ENCODE results near the gene ASIC3.
"Not testable (repeated sequence)": the region's sequence is repeated elsewhere in the genome, so short reads cannot be mapped to it uniquely, and the experiment has no call there.

ASIC3 gene

DNA sequence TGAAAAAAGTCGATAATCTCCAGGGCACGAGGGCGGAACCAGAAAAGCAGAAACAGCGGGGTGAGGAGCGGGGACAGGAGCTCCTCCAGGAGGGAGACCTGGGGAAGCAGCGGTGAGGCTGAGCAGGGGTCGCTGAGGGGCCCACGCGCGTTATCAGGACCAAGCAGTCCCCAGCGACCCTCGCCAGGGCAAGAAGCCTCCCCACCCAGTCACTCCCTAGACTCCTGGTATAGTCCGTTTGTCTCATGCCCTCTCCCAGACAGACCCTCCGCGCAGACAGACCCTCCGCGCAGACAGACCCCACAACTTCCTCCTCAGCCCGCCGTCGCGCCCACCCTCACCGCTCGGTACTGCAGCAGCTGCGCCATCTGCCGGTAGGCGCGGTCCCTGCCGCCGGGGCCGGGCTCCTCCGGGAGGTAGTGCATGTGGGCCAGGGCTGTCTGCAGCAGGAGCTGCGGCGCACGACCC lies 30.3 kb upstream of the ASIC3 start:
- Mint-ChIP-seq H3K27me3 (peaks cover 51% of the 10 kb centered on the region), H3K4me1 (peaks cover 68% of the 10 kb centered on the region), H3K9me3 (no peaks in the 10 kb centered on the region), H3K4me3 (peak overlapping the region; percentile 74), H3K36me3 (peaks cover 14% of the 10 kb centered on the region), H3K27ac (peak overlapping the region; percentile 68)
- CTCF ChIA-PET = interaction anchor here (0.6 to 4.6 kb wide), 27 partner anchors 9 to 372 kb away, joined by 3 to 47 read pairs (median 4); partner anchors contain the start of genes ABCB8 and NOS3
- peak; percentile 86 for DNase-seq

DNA sequence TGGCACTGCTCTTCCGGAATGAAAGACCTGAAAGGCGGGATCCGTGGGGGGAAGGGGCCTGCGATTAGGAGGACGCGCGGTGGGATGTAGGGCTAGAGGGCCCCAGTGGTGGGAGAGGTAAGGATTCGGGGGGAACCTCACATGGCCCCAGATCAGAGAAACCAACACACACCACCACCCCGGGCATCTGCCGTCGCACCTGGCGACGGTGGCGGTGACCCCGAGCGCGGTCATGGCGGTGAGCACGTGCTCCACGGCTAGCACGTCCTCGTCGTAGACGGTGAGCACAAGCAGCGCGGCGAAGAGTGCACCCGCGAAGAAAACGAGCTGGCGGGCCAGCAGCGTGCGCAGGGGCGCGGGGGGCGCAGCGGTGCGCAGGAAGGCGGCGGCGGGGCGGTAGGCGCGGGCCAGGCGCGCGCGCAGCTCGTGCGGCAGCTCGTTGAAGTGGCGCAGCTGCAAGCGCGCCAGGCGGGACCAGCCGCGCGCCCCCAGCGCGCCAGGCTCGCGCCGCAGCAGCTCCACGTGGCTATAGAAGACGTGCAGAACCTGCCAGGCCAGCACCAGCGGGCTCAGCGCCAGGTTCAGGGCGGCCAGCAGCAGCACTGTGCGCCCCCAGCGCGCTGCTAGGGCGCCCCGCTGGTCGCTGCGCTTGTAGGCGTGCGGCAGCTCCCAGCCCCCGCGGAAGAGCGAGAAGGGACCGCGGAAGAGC lies 29.8 kb upstream of the ASIC3 start:
- H3K27ac Mint-ChIP-seq = peak overlapping the region; percentile 68
- peak; percentile 61 for DNase-seq
- peak overlapping the region; percentile 74 for H3K4me3 Mint-ChIP-seq
- H3K36me3 Mint-ChIP-seq = peaks cover 14% of the 10 kb centered on the region
- CTCF ChIA-PET = interaction anchor here (0.6 to 4.6 kb wide), 29 partner anchors 9 to 372 kb away, joined by 3 to 47 read pairs (median 4); partner anchors contain the start of genes ABCB8 and NOS3
- H3K9me3 Mint-ChIP-seq = no peaks in the 10 kb centered on the region
- peaks cover 57% of the 10 kb centered on the region for H3K27me3 Mint-ChIP-seq
- peaks cover 64% of the 10 kb centered on the region for H3K4me1 Mint-ChIP-seq

DNA sequence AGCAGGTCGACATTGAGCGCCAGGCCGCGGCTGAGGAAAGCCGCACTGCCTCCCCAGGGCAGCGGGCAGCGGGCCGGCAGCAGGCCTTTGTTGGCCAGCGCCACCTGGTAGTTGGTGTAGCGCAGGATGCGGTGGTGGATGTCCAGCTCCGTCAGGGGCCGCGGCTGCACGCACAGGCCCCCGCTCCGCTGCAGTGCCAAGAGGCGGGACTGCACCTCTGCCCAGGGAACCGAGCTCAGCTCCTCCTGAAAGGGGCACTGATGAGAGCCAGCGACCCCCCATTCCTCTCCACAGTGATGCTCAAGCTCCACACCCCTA lies 29.2 kb upstream of the ASIC3 start:
- CTCF ChIA-PET = interaction anchor here (0.8 to 4.6 kb wide), 22 partner anchors 9 to 90 kb away, joined by 3 to 47 read pairs (median 4); partner anchors contain the start of gene ABCB8
- Mint-ChIP-seq H3K27ac (no peak overlapping the region), H3K27me3 (peaks cover 62% of the 10 kb centered on the region), H3K4me3 (peak overlapping the region; percentile 12), H3K4me1 (peaks cover 59% of the 10 kb centered on the region), H3K9me3 (no peaks in the 10 kb centered on the region), H3K36me3 (peaks cover 14% of the 10 kb centered on the region)
- DNase-seq = no peak

DNA sequence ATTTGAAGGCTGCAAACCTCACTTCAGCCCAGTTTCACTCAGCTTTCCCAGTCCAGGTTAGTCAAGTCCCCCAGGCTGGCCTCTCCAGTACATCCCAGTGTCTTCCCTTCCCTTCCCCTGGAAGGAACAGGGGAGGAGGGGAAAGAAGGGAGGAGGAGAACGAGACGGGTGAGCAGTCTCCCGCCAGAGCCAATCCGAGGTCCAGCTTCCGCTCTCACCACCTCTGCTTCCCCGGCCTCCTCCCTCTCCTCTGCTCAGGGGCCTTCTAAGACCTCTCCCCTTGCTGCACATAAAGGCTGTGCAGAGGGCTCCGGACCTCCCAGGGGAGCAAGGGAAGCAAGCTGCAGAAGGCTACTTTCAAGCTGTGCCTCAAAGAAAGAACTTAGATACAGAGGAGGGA lies 28.1 kb upstream of the ASIC3 start:
- Mint-ChIP-seq H3K27ac (no peak overlapping the region), H3K4me3 (no peak overlapping the region), H3K9me3 (no peaks in the 10 kb centered on the region), H3K27me3 (peaks cover 68% of the 10 kb centered on the region), H3K4me1 (peaks cover 47% of the 10 kb centered on the region), H3K36me3 (peaks cover 7% of the 10 kb centered on the region)
- no peak for DNase-seq
- CTCF ChIA-PET = interaction anchor here (0.8 to 4.6 kb wide), 4 partner anchors 9 to 59 kb away, joined by 4 to 47 read pairs (median 20); no protein-coding TSS in a partner anchor

GRCh38 chr7:151023232-151023631 lies 25.1 kb upstream of the ASIC3 start:
- DNase-seq = no peak
- H3K9me3 Mint-ChIP-seq = no peaks in the 10 kb centered on the region
- H3K36me3 Mint-ChIP-seq = peaks cover 1% of the 10 kb centered on the region
- peaks cover 74% of the 10 kb centered on the region for H3K27me3 Mint-ChIP-seq
- H3K27ac Mint-ChIP-seq = no peak overlapping the region
- H3K4me1 Mint-ChIP-seq = peaks cover 31% of the 10 kb centered on the region
- H3K4me3 Mint-ChIP-seq = no peak overlapping the region
- CTCF ChIA-PET = no interaction called here

- DNase-seq = no peak
- Mint-ChIP-seq H3K27ac (no peak within 1 kb of the TSS), H3K4me3 (no peak within 1 kb of the TSS), H3K4me1 (peaks cover 31% of the 10 kb centered on the region), H3K36me3 (peaks cover 4% of the 10 kb centered on the region), H3K9me3 (no peaks in the 10 kb centered on the region), H3K27me3 (peaks cover 60% of the 10 kb centered on the region)
- CTCF ChIA-PET = interaction anchor here (1.1 kb wide), 1 partner anchor 62 kb away, joined by 3 read pairs; no protein-coding TSS in a partner anchor
Observed at GRCh38 chr7:151024435-151025056, 23.8 kb upstream of the ASIC3 start, which contains the start of gene ATG9B. TSS of gene ATG9B (minus strand) at chr7:151024494. CDS start at chr7:151024423, 71 bp downstream.

DNA sequence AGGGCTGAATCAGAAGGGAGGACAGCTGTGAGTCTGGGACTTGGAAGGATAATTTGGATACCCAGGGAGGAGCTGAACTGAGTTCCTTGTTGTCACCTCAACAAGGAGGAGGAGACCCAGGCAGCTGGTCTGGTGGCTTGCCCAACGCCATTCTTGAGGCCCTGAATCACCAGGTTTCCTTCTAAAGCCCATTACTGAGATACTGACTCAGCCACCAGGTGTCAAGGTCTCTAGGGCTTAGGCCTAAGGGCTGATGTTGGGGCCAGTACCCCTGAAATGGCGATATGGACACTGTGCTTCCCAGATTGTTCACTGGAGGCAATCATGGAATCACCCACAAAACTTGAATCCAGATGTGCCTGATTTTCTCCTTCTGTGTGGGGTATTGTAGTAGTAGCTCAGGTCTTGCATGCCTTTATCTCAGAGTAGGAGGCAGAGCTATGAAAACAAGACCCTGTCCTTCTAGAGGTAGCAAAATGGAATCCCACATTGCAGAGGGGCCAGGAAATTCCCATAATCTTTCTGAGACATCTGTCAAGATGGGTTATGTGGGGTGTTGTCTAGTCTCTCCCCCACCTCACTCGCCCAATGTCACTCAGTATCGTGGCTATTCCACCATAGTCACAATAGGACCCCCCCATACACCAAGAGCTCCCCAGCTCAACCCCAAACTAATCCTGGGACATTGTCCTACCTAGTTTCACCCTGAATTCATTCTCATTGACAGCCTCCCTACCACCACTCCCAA lies 22.2 kb upstream of the ASIC3 start:
- CTCF ChIA-PET = no interaction called here
- Mint-ChIP-seq H3K36me3 (peaks cover 4% of the 10 kb centered on the region), H3K9me3 (no peaks in the 10 kb centered on the region), H3K27me3 (peaks cover 45% of the 10 kb centered on the region), H3K4me3 (no peak overlapping the region), H3K4me1 (peaks cover 26% of the 10 kb centered on the region), H3K27ac (no peak overlapping the region)
- no peak for DNase-seq

DNA sequence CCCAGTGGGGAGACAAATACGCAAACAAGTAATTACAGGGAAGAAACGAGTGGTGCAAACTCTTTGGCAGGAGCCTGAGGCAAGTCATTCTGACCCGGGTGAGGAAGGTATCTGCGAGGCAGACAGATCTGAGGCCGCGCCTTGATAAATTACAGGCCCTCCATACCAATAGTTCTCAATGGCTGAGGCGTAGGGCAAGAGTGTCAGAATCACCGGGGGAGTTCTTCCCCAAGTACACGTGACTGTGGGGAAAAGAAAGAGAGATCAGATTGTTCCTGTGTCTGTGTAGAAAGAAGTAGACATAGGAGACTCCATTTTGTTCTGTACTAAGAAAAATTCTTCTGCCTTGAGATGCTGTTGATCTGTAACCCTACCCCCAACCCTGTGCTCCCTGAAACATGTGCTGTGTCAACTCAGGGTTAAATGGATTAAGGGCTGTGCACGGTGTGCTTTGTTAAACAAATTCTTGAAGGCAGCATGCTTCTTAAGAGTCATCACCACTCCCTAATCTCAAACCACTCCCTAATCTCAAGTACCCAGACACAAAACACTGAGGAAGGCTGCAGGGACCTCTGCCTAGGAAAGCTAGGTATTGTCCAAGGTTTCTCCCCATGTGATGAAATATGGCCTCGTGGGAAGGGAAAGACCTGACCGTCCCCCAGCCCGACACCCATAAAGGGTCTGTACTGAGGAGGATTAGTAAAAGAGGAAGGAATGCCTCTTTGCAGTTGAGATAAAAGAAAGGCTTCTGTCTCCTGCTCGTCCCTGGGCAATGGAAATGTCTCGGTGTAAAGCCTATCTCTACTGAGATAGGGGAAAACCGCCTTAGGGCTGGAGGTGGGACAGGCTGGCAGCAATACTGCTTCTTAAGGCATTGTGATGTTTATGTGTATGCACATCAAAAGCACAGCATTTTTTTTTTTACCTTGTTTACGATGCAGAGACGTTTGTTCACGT lies 21.3 kb upstream of the ASIC3 start:
- Mint-ChIP-seq H3K4me3 (peak overlapping the region; percentile 93), H3K4me1 (peaks cover 26% of the 10 kb centered on the region), H3K27me3 (peaks cover 35% of the 10 kb centered on the region), H3K27ac (peak overlapping the region; percentile 91)
- H3K9me3 Mint-ChIP-seq, H3K36me3 Mint-ChIP-seq, DNase-seq: not testable (repeated sequence)
- CTCF ChIA-PET = interaction anchor here (1.9 to 2.5 kb wide), 2 partner anchors 17 to 64 kb away, joined by 6 to 8 read pairs; no protein-coding TSS in a partner anchor

DNA sequence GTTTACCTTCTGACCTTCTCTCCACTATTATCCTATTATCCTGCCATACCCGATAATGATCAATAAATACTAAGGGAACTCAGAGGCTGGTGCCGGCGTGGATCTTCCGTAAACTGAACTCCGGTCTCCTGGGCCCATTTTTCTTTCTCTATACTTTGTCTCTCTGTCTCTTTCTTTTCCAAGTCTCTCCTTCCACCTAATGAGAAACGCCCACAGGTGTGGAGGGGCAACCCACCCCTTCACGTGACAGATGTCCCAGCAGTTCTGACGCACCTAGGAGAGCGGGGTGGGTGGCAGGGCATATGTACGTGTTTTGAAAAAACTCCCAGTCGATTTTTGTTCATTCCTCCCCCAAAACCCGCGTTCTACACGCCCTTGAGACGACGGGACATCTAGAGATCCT lies 20.6 kb upstream of the ASIC3 start:
- Mint-ChIP-seq H3K4me1 (peaks cover 26% of the 10 kb centered on the region), H3K27me3 (peaks cover 35% of the 10 kb centered on the region), H3K27ac (peak overlapping the region; percentile 91), H3K4me3 (peak overlapping the region; percentile 93)
- H3K36me3 Mint-ChIP-seq, H3K9me3 Mint-ChIP-seq, DNase-seq: not testable (repeated sequence)
- CTCF ChIA-PET = interaction anchor here (1.3 to 2.5 kb wide), 5 partner anchors 9 to 129 kb away, joined by 3 to 9 read pairs (median 6); no protein-coding TSS in a partner anchor

GRCh38 chr7:151028131-151028947 lies 20.0 kb upstream of the ASIC3 start, which contains the start of gene ABCB8:
TSS of gene ABCB8 (plus strand) at chr7:151028450. CDS start at chr7:151028516, 66 bp downstream.
- peak; percentile 99 for DNase-seq
- peaks cover 28% of the 10 kb centered on the region for H3K27me3 Mint-ChIP-seq
- H3K36me3 Mint-ChIP-seq = peaks cover 4% of the 10 kb centered on the region
- H3K27ac Mint-ChIP-seq = peak within 1 kb of the TSS; percentile 91
- H3K9me3 Mint-ChIP-seq = no peaks in the 10 kb centered on the region
- CTCF ChIA-PET = interaction anchor here (0.6 to 2.5 kb wide), 11 partner anchors 9 to 276 kb away, joined by 3 to 9 read pairs (median 3); no protein-coding TSS in a partner anchor
- H3K4me1 Mint-ChIP-seq = peaks cover 26% of the 10 kb centered on the region
- peak within 1 kb of the TSS; percentile 93 for H3K4me3 Mint-ChIP-seq

GRCh38 chr7:151028948-151029501 lies 19.3 kb upstream of the ASIC3 start:
- Mint-ChIP-seq H3K4me1 (peaks cover 26% of the 10 kb centered on the region), H3K36me3 (peaks cover 4% of the 10 kb centered on the region), H3K4me3 (peak overlapping the region; percentile 93), H3K27ac (peak overlapping the region; percentile 91), H3K27me3 (peaks cover 22% of the 10 kb centered on the region), H3K9me3 (no peaks in the 10 kb centered on the region)
- CTCF ChIA-PET = interaction anchor here (0.6 to 2.5 kb wide), 8 partner anchors 10 to 275 kb away, joined by 3 to 9 read pairs (median 5); no protein-coding TSS in a partner anchor
- no peak for DNase-seq

DNA sequence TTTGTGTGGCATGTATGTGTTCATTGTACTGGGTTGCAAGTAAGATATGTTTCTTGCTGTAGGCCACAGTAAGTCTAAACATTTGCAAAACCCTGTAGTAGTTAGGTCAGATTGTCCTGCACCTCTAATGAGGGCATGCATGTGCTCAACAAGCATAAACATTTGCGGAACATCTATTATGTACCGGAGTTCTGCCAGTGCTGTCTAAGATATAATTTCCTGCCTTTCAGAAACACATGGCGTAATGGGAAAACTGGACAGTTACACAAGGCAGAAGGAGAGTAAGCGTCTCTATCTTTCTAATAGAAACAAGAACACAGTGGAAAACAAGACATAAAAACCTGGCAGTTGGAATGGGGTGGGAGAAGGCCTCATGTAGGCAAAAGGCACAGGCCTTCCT lies 17.3 kb upstream of the ASIC3 start:
- H3K9me3 Mint-ChIP-seq = no peaks in the 10 kb centered on the region
- H3K4me3 Mint-ChIP-seq = no peak overlapping the region
- peaks cover 26% of the 10 kb centered on the region for H3K4me1 Mint-ChIP-seq
- DNase-seq = no peak
- CTCF ChIA-PET = no interaction called here
- H3K36me3 Mint-ChIP-seq = peaks cover 7% of the 10 kb centered on the region
- H3K27ac Mint-ChIP-seq = no peak overlapping the region
- H3K27me3 Mint-ChIP-seq = peaks cover 9% of the 10 kb centered on the region
